Thoracic aorta (tissue), 2 donors: ENCODE data around the gene ODF4. TPM values are rescaled to one million over a fixed set of nuclear protein-coding genes. Genes with fewer than 3 reads are reported as not detected.
A peak's percentile ranks its signal among the peaks of the same experiment; 100 is the strongest.

Source experiments
- ATAC-seq: fragments of 150-250 bp; one replicate; pipeline ENCODE4 v1.8.0; 2017; ENCODE audit warnings: low read depth; ENCODE audit not compliant: insufficient number of reproducible peaks, low FRiP score
- DNase-seq: peaks from one replicate; pipeline ENCODE4 v3.0.0-alpha.2; 2020; ENCODE audit warnings: low spot score
- H3K27ac ChIP-seq, 2 donors: fragments of 200-600 bp; sonication (generic); 1 replicate in 1 of 2; 2 replicates in 1 of 2; pipeline ENCODE4 v1.5.1; 2016; ENCODE audit warnings: mild to moderate bottlenecking in 2 of 2, moderate library complexity in 2 of 2
- H3K27me3 ChIP-seq: fragments of 200-600 bp; sonication (generic); replicated peaks from 2 replicates; pipeline ENCODE4 v1.6.0; 2016; ENCODE audit warnings: mild to moderate bottlenecking; ENCODE audit not compliant: insufficient read depth
- H3K36me3 ChIP-seq: fragments of 200-600 bp; sonication (generic); one replicate; pipeline ENCODE4 v1.5.1; 2016
- H3K4me1 ChIP-seq, 2 donors: fragments of 200-600 bp; sonication (generic); 1 replicate in 1 of 2; 2 replicates in 1 of 2; pipeline versions ENCODE4 v1.5.1 to v1.6.0; 2016; ENCODE audit warnings: low read depth in 2 of 2, mild to moderate bottlenecking in 1 of 2; ENCODE audit not compliant: control insufficient read depth in 1 of 2
- H3K4me3 ChIP-seq: fragments of 200-600 bp; sonication (generic); 2 replicates; pipeline ENCODE4 v1.5.1; 2016; ENCODE audit warnings: mild to moderate bottlenecking
- H3K9me3 ChIP-seq: fragments of 200-600 bp; sonication (generic); 2 replicates; pipeline ENCODE4 v1.5.1; 2016
- CTCF ChIP-seq: fragments of 200-600 bp; sonication (generic); IDR thresholded peaks from one replicate; pipeline ENCODE4 v1.5.1; 2019; ENCODE audit warnings: antibody characterized with exemption
- total RNA-seq, 2 donors: library from RNA; depleted of rRNA; stranded (reverse); fragments of >200 nt; gene quantifications; one replicate each; pipeline versions ENCODE4 v1.1.0 to v1.2.3, GENCODE V29; 2016

Gene ODF4
- total RNA-seq, result not detected

- no peaks in the 10 kb centered on the region for H3K4me1 ChIP-seq
- H3K4me3 ChIP-seq, result peak within 1 kb of the TSS; percentile 37
- no peaks in the 10 kb centered on the region for H3K27me3 ChIP-seq
- H3K36me3 ChIP-seq, result no peaks in the 10 kb centered on the region
- TF ChIP-seq CTCF, result no peak
- no peak within 1 kb of the TSS for H3K27ac ChIP-seq
- DNase-seq (no peak), ATAC-seq (no peak)
- no peaks in the 10 kb centered on the region for H3K9me3 ChIP-seq
Measured at GRCh38 chr17:8339540-8339939, at the start of gene ODF4. Gene ODF4 (plus strand): TSS chr17:8339840. CDS start chr17:8340052, 212 bp downstream.

GRCh38 chr17:8290043-8290442, 49.6 kb upstream of the ODF4 start:
- no peak overlapping the region for H3K27ac ChIP-seq
- H3K27me3 ChIP-seq, result no peaks in the 10 kb centered on the region
- no peaks in the 10 kb centered on the region for H3K36me3 ChIP-seq
- TF ChIP-seq CTCF, result no peak
- no peaks in the 10 kb centered on the region for H3K9me3 ChIP-seq
- peaks cover 15 to 24% of the 10 kb centered on the region in 2 donors for H3K4me1 ChIP-seq
- DNase-seq (no peak), ATAC-seq (no peak)
- H3K4me3 ChIP-seq, result no peak overlapping the region

GRCh38 chr17:8292639-8293395, 46.8 kb upstream of the ODF4 start:
- Histone ChIP-seq H3K36me3 (no peaks in the 10 kb centered on the region), H3K27ac (no peak overlapping the region), H3K9me3 (no peaks in the 10 kb centered on the region), H3K4me1 (peaks cover 15 to 23% of the 10 kb centered on the region in 2 donors), H3K27me3 (no peaks in the 10 kb centered on the region), H3K4me3 (no peak overlapping the region)
- DNase-seq (no peak), ATAC-seq (no peak)
- no peak for TF ChIP-seq CTCF

GRCh38 chr17:8294361-8294760, 45.3 kb upstream of the ODF4 start:
- peaks cover 12 to 16% of the 10 kb centered on the region in 2 donors for H3K4me1 ChIP-seq
- no peak for DNase-seq
- no peak for TF ChIP-seq CTCF
- no peak overlapping the region for H3K27ac ChIP-seq
- peak overlapping the region; percentile 95 for H3K4me3 ChIP-seq
- no peaks in the 10 kb centered on the region for H3K36me3 ChIP-seq
- no peak for ATAC-seq
- H3K9me3 ChIP-seq, result no peaks in the 10 kb centered on the region
- no peaks in the 10 kb centered on the region for H3K27me3 ChIP-seq

GRCh38 chr17:8294814-8295316, 44.8 kb upstream of the ODF4 start:
- ATAC-seq, result no peak
- no peak for TF ChIP-seq CTCF

More at GRCh38 chr17:8294814-8295316, 44.8 kb upstream of the ODF4 start:
- no peaks in the 10 kb centered on the region for H3K9me3 ChIP-seq
- DNase-seq, result no peak
- H3K4me1 ChIP-seq, result peaks cover 7 to 11% of the 10 kb centered on the region in 2 donors
- H3K27me3 ChIP-seq, result no peaks in the 10 kb centered on the region
- peak overlapping the region; percentile 86 to 93 for H3K27ac ChIP-seq
- H3K36me3 ChIP-seq, result no peaks in the 10 kb centered on the region
- H3K4me3 ChIP-seq, result peak overlapping the region; percentile 95
